H1 (cell line): ENCODE measurements around the gene ANK2. TPM values are rescaled to one million over a fixed set of nuclear protein-coding genes. Genes with fewer than 3 reads are reported as not detected.

ENCODE experiments used
- ATF2 ChIP-seq: IDR thresholded peaks from 2 replicates; pipeline ENCODE4 v1.6.1; 2012; ENCODE audit warnings: low read length, inconsistent platforms
- BCL11A ChIP-seq, 2 experiments: IDR thresholded peaks; one replicate each; pipeline ENCODE4 v1.6.1; 2011; ENCODE audit warnings: low read depth in 2 of 2, low read length in 2 of 2, mild to moderate bottlenecking in 2 of 2
- RBBP5 ChIP-seq: IDR thresholded peaks from 2 replicates; pipeline ENCODE4 v1.7.1; 2012; ENCODE audit warnings: low read depth, mild to moderate bottlenecking, inconsistent platforms, low read length, moderate library complexity, borderline replicate concordance
- RXRA ChIP-seq: IDR thresholded peaks from 2 replicates; pipeline ENCODE4 v1.6.1; 2011; ENCODE audit warnings: low read depth, mild to moderate bottlenecking, low read length, moderate library complexity; ENCODE audit not compliant: insufficient read depth
- SP4 ChIP-seq: IDR thresholded peaks from 2 replicates; pipeline ENCODE4 v1.6.1; 2012; ENCODE audit warnings: low read length, inconsistent platforms
- TAF1 ChIP-seq: IDR thresholded peaks from 2 replicates; pipeline ENCODE4 v1.6.1; 2011; ENCODE audit warnings: mild to moderate bottlenecking, low read depth, low read length
- TEAD4 ChIP-seq: IDR thresholded peaks from 2 replicates; pipeline ENCODE4 v1.6.1; 2012; ENCODE audit warnings: low read depth, low read length, inconsistent platforms, mixed read lengths
- USF2 ChIP-seq: IDR thresholded peaks from 2 replicates; pipeline ENCODE4 v1.6.1; 2011; ENCODE audit warnings: low read length, improper control_type of control experiment
- polyA plus RNA-seq, 7 experiments: library from polyadenylated mRNA; depleted of rRNA in 3 of 7; stranded (reverse) in 5 of 7; unstranded in 2 of 7; fragments of >200 nt in 5 of 7; fragments of 200-250 nt in 2 of 7; gene quantifications; 1 replicate in 5 of 7; 2 replicates in 1 of 7; 4 replicates in 1 of 7; pipeline versions ENCODE4 v1.2.1 to v1.2.3, GENCODE V29; 2011 to 2013; ENCODE audit warnings: missing spikeins in 2 of 7, mixed read lengths in 2 of 7
- total RNA-seq: library from RNA; stranded (reverse); fragmentation: NEBNext Ultra II Directional; extraction: Animal tissue kit (Norgen Biotek cat#: 25700); gene quantifications from 2 replicates; pipeline ENCODE4 v1.2.1, GENCODE V29; 2021

The ANK2 gene
- total and polyA plus RNA-seq, 2 of the 8 experiments (the other 6 are each of a cell fraction or from before 2014, with no cell fraction given), result 14.2 to 35.1 TPM

GRCh38 chr4:113070755-113071154 is 21.3 kb downstream of the ANK2 start (continued):
- TF ChIP-seq BCL11A (IDR thresholded peaks at IDR 0.05; ENCODE audit: low read depth in 2 of 2, low read length in 2 of 2) (no peak), SP4 (no peak), ATF2 (no peak), TEAD4 (no peak), RBBP5 (no peak), RXRA (no peak), USF2 (no peak), TAF1 (no peak)
- TF ChIP-seq, all 59 proteins: peak for 0
